Left renal pelvis (tissue), 4 donors: Measurements from ENCODE around the gene CABCOCO1. TPM values are rescaled to one million over a fixed set of nuclear protein-coding genes. Genes with fewer than 3 reads are reported as not detected.

Source experiments
- DNase-seq, 4 donors: peaks; one replicate each; pipeline ENCODE4 v3.0.0-alpha.2; 2013; ENCODE audit warnings: low read depth in 4 of 4, low spot score in 3 of 4
- polyA plus RNA-seq, 4 donors: library from polyadenylated mRNA; unstranded; fragments of 120-200 nt; gene quantifications; one replicate each; pipeline ENCODE4 v1.2.1, GENCODE V29; 2013; ENCODE audit not compliant: insufficient read length in 4 of 4

Gene CABCOCO1
- polyA plus RNA-seq, 4 donors: 0.59 to 5.2 (median 3.0) TPM

- no peak for DNase-seq
These were observed 141.7 kb downstream of the CABCOCO1 start for GRCh38 chr10:61804414-61804813.

GRCh38 chr10:61805091-61805490 lies 142.4 kb downstream of the CABCOCO1 start:
- DNase-seq: no peak

GRCh38 chr10:61810263-61810662 lies 147.5 kb downstream of the CABCOCO1 start:
- no peak for DNase-seq

- no peak for DNase-seq
These were observed 149.5 kb downstream of the CABCOCO1 start for GRCh38 chr10:61812052-61812721.

- DNase-seq: no peak
These were observed 150.2 kb downstream of the CABCOCO1 start for GRCh38 chr10:61812920-61813319.

- no peak for DNase-seq
These were observed 151.4 kb downstream of the CABCOCO1 start for GRCh38 chr10:61814160-61814559.

GRCh38 chr10:61815496-61815895 lies 152.8 kb downstream of the CABCOCO1 start:
- no peak for DNase-seq

Other genes with a start within 250 kb of the CABCOCO1 start
- 10 to 100 TPM in 1 of 4 donors, 1 to 10 TPM in 3; 6.6 to 12.7 (median 8.2) TPM for gene TMEM26, start 209.5 kb upstream of the CABCOCO1 start, polyA plus RNA-seq
- 10 to 100 TPM; 24.7 to 54.5 (median 52.1) TPM for gene ARID5B, start 238.8 kb downstream of the CABCOCO1 start, polyA plus RNA-seq